Uterus (tissue), 4 donors: Measurements from ENCODE around the gene NPAS2. TPM values are rescaled to one million over a fixed set of nuclear protein-coding genes. Genes with fewer than 3 reads are reported as not detected.
A peak's percentile ranks its signal among the peaks of the same experiment; 100 is the strongest.

Experiments
- DNase-seq, 2 donors: peaks; one replicate each; pipeline ENCODE4 v3.0.0-alpha.2; 2019 to 2020
- H3K27ac ChIP-seq, 2 donors: fragments of 200-600 bp; sonication (generic); 1 replicate in 1 of 2; 2 replicates in 1 of 2; pipeline ENCODE4 v1.5.1; 2016 to 2018
- H3K27me3 ChIP-seq, 2 donors: fragments of 200-600 bp; sonication (generic); one replicate each; pipeline ENCODE4 v1.5.1; 2018 to 2019; ENCODE audit warnings: control low read depth in 1 of 2
- H3K36me3 ChIP-seq, 2 donors: fragments of 200-600 bp; sonication (generic); one replicate each; pipeline ENCODE4 v1.5.1; 2019; ENCODE audit warnings: control low read depth in 1 of 2
- H3K4me1 ChIP-seq, 2 donors: fragments of 200-600 bp; sonication (generic); one replicate each; pipeline ENCODE4 v1.5.1; 2018 to 2019; ENCODE audit warnings: control low read depth in 1 of 2
- H3K4me3 ChIP-seq, 2 donors: fragments of 200-600 bp; sonication (generic); 1 replicate in 1 of 2; 2 replicates in 1 of 2; pipeline ENCODE4 v1.5.1; 2018 to 2019; ENCODE audit warnings: mild to moderate bottlenecking in 1 of 2
- H3K9me3 ChIP-seq, 2 donors: fragments of 200-600 bp; sonication (generic); one replicate each; pipeline ENCODE4 v1.5.1; 2019; ENCODE audit warnings: control low read depth in 1 of 2
- CTCF ChIP-seq, 4 experiments: fragments of 200-600 bp in 2 of 4; fragments of 450-650 bp in 2 of 4; sonication (generic) in 2 of 4; IDR thresholded peaks; one replicate each; pipeline ENCODE4 v1.5.1; 2016 to 2019; ENCODE audit warnings: antibody characterized with exemption in 4 of 4, mild to moderate bottlenecking in 2 of 4, moderate library complexity in 1 of 4
- POLR2A ChIP-seq, 2 donors: fragments of 450-650 bp; IDR thresholded peaks; one replicate each; pipeline ENCODE4 v1.6.1; 2016; ENCODE audit warnings: antibody characterized with exemption in 2 of 2, mild to moderate bottlenecking in 1 of 2, moderate library complexity in 1 of 2
- intact Hi-C: fragments of 100-400 bp; cut with DNase I; formaldehyde crosslinking; loops from one replicate; pipeline ENCODE4 v1.15.1; 2023; ENCODE audit warnings: low total_unique reads
- total RNA-seq, 4 donors: library from RNA; depleted of rRNA in 3 of 4; stranded (reverse); fragments of >200 nt in 3 of 4; gene quantifications; one replicate each; pipeline versions ENCODE4 v1.1.0 to v1.2.4, GENCODE V29; 2014 to 2023
- donor health status: DM: yes; HTN: yes; CAD: no.

NPAS2 gene
- total RNA-seq, 4 donors from 2014 or later = 5.6 to 66.5 (median 24.9) TPM

DNA sequence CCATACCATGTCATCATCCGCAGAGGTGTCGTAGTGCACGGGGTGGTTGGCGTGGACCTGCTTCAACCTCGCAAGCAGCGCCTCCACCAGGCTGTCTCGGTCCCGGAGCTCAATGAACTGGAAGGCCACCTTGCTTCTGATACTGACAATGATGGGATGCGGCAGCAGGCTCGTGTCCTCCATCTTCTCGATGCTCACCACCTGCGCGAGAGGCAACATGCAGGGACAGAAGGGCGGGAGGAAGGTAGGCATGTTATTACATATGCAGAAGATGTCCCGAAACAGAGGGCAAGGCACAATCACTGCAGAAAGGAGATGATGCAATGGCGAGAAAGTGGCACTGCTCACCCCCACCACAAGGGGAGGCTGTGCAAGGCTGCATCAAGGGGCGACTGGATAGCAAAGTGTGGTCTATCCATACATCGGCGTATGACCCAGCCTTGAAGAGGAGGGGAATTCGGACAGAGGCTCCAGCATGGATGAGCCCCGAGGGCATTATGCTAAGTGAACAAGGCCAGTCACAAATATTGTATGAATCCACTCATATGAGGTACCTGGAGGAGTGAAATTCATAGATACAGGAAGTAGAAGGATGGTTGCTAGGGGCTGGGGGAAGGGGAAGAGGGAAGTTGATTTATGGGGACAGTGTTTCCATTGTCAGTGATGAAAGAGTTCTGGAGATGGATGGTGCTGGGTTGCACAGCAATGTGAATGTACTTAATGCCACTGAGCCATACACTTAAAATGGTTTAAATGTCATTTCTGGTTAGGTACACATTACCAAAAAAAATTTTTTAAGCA, 218.7 kb downstream of the NPAS2 start:
- no peak for TF ChIP-seq POLR2A (IDR thresholded peaks at IDR 0.05)
- TF ChIP-seq CTCF (IDR thresholded peaks at IDR 0.05) = peak in 2 of 4 experiments; percentile 16 to 30
- Histone ChIP-seq H3K27me3 (no peaks in the 10 kb centered on the region), H3K9me3 (no peaks in the 10 kb centered on the region), H3K4me1 (no peaks in the 10 kb centered on the region), H3K4me3 (no peak overlapping the region), H3K27ac (no peak overlapping the region), H3K36me3 (no peaks in the 10 kb centered on the region)
- intact Hi-C loops = loop anchor here (10.0 kb wide), 1 partner anchor 116 kb away; the partner anchor contains the start of gene TBC1D8
- DNase-seq = no peak

- H3K27me3 ChIP-seq = no peaks in the 10 kb centered on the region
- H3K27ac ChIP-seq = no peak overlapping the region
- no peaks in the 10 kb centered on the region for H3K36me3 ChIP-seq
- no peak for TF ChIP-seq POLR2A (IDR thresholded peaks at IDR 0.05)
- no peak for TF ChIP-seq CTCF (IDR thresholded peaks at IDR 0.05)
- no peaks in the 10 kb centered on the region for H3K4me1 ChIP-seq
- H3K4me3 ChIP-seq = no peak overlapping the region
- intact Hi-C loops = no loop called here
- no peaks in the 10 kb centered on the region for H3K9me3 ChIP-seq
- no peak for DNase-seq
Measured at GRCh38 chr2:101040072-101040471, 220.1 kb downstream of the NPAS2 start.

DNA sequence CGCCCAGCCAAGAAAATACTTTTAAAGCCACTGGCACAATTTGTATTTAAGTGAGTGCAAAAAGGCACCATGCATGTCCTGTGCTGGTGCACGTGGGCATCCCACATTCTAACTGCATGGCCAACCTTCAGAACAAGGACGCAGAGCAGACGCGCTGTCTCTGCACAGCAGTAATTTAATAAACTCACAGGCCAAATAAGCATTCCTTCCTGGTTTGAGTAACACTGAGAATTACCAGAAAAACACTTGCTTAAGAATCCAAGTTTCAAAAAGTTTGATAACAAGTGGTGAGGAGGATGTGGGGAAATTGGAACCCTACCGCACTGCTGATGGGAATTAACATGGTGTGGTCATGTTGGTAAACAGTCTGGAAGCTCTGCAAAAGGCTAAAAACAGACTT, 220.8 kb downstream of the NPAS2 start:
- Histone ChIP-seq H3K36me3 (no peaks in the 10 kb centered on the region), H3K27me3 (no peaks in the 10 kb centered on the region), H3K27ac (no peak overlapping the region), H3K4me3 (no peak overlapping the region), H3K4me1 (no peaks in the 10 kb centered on the region), H3K9me3 (no peaks in the 10 kb centered on the region)
- no peak for DNase-seq
- intact Hi-C loops = no loop called here
- no peak for TF ChIP-seq POLR2A (IDR thresholded peaks at IDR 0.05)
- TF ChIP-seq CTCF (IDR thresholded peaks at IDR 0.05) = no peak

DNA sequence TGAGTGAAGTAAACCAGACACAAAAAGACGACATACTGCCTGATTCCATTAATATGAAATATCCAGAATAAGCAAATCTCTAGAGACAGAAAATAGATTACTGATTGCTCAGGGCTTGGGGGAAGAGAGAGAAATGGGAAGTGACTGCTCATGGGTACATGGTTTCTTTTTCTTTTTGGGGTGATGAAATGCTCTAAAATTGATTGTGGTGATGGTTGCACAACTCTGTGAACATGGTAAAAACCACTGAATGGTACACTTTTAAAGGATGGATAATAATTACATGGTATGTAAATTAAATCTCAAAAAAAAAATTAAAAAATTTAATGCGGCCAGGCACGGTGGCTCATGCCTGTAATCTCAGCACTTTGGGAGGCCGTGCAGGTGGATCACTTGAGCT, 221.5 kb downstream of the NPAS2 start:
- Histone ChIP-seq H3K36me3 (no peaks in the 10 kb centered on the region), H3K27me3 (no peaks in the 10 kb centered on the region), H3K9me3 (no peaks in the 10 kb centered on the region), H3K4me1 (no peaks in the 10 kb centered on the region), H3K27ac (no peak overlapping the region), H3K4me3 (no peak overlapping the region)
- TF ChIP-seq POLR2A (IDR thresholded peaks at IDR 0.05) = no peak
- TF ChIP-seq CTCF (IDR thresholded peaks at IDR 0.05) = no peak
- intact Hi-C loops = no loop called here
- no peak for DNase-seq

- Histone ChIP-seq H3K4me1 (no peaks in the 10 kb centered on the region), H3K36me3 (no peaks in the 10 kb centered on the region), H3K27ac (no peak overlapping the region), H3K27me3 (no peaks in the 10 kb centered on the region), H3K4me3 (no peak overlapping the region), H3K9me3 (no peaks in the 10 kb centered on the region)
- DNase-seq = no peak
- intact Hi-C loops = no loop called here
- TF ChIP-seq POLR2A (IDR thresholded peaks at IDR 0.05) (no peak), CTCF (IDR thresholded peaks at IDR 0.05) (no peak)
Measured at GRCh38 chr2:101045330-101045729, 225.4 kb downstream of the NPAS2 start.

Other genes with a start within 250 kb of the NPAS2 start
- gene RPL31, start 182.2 kb downstream of the NPAS2 start, total RNA-seq = 1,000 to 10,000 TPM in 3 of 4 donors, 100 to 1,000 TPM in 1; 918 to 2,301 (median 1,306) TPM